GM21619 (cell line): ENCODE data around the gene CDH18.

ENCODE experiments used
- ATAC-seq: cut with Tn5 transposase; IDR thresholded peaks from one replicate; pipeline ENCODE4 v1.9.1; 2021; ENCODE audit not compliant: unreplicated experiment

The CDH18 gene

DNA sequence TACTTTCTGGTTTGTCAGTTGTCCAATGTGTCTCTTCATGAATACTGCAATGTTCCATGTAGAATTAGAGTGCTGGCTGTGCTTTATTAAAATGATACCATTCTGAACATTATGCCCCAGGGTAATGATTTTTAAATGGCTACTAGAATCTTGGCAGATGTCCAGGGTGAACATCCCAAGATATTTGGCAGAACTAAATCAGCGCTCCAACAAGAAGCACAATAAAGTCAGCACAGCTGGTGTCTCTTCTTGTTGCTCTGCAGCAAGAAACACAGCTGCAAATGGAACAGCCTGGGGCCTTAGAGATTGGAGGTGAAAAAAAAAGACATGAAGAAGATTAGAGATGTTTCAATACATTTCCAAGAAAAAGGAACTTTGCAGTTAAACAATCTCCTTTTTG lies 248.3 kb downstream of the CDH18 start:
- no peak for ATAC-seq

DNA sequence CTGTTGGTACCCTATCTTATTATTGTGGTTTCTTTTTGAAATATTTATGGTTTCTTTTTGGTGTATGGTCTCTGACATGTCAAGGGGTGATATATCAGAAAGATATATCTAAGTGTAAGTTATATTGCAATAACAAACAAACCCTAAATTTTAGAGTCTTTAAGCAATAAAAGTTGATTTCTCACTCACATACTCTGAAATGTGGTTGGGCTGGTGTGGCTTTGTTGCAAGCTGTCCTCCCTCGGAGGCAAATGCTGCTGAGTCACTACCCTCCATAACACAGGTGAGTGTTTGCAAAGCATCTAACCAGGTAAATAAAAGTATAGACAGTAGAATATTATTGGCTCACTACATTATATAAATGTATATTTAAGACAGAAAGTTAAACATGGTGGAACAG lies 253.2 kb downstream of the CDH18 start:
- no peak for ATAC-seq

DNA sequence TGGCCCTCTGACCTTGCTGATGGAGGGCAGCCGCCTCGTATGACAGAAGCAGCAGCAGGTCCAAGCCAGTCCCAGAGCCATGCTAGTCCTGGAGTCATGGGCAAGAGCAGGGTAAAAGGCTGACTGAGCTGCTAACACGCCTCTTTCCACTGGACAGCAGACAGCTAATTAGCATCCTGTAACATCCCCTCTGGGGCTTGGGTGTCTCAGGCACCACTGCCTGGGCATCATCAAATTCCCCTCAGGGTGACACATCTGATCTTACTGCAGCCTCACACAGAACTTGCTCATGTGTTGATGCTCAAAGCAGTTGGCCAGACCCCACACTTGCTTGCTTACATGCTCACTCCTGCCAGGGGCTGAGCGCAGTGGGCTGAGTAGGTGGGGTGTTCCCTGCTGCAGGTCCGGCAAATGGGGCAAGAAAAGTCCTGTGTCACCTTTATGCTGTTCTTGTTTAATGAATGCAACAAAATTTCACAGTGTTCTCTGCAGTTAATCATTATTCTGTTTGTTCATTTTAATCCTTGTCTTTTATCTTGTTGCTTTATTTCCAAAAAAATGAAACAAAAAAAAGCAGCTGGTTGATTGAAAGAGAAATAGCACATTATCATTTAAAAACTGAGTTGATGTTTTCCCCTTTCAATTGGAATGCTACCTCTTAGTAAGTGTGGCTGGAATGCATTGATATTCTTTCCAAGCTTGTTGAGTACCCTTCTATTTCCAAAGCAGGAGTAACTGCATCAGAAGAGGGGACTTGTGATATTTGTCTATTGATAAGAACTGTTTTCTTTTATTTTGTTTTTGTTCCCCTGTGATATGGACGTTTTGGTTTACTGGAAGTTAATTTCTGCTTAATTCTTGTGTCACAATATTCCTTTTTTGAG lies 254.1 kb downstream of the CDH18 start:
- ATAC-seq = no peak

DNA sequence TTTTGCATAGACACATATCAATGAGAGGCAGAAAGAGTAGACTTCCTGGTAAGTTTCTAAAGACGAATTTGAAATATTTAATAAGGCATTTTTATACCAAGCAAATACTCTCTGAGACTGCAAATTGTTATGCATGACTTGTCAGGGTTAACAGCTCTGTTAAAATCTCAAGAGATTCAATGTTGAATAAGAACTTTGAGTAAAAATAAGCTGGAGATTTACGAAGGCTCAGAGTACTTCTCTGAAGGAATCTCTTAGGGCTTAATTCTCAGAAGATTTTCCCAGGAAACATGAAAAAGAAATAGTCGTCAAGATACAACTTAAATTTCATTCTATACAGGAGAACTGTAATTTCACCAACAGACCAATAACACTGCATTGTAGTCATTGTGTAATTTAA lies 259.4 kb downstream of the CDH18 start:
- ATAC-seq = no peak

DNA sequence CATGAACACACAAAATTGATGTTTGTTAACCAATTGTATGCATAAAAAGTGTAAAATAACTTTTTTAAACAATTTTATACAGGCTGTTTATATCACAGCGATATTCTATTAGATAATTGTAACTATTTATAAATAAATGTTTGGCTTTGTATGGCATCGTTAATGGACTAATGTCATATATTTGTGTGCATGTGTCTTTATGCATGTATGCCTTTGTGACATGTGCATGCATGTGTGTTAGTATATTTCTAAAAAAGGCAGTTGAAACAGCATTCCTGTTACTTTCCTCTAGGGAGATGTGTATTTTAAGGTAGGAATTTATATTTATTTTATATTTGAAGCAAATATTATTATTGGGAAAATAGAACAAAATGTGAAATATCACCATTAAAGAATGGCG lies 268.9 kb downstream of the CDH18 start:
- no peak for ATAC-seq

DNA sequence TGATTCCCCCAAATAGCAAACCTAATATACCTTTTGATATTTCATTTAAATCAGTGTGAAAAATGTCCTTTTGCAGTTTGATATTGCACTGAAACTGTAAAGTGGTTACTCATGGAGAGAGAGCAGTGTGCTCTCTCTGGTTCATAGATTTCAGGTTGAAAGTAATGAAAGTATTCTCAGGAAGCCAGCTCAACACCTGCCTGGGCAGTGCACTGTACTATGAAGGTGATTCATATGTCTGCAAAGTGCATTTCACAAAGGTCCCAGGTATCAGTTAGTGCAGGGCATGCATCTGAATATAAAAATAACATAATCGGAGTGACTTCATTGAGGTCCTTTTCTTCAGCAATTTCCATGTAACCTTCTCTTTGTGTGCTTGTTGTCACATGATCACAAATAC lies 274.3 kb downstream of the CDH18 start:
- no peak for ATAC-seq

DNA sequence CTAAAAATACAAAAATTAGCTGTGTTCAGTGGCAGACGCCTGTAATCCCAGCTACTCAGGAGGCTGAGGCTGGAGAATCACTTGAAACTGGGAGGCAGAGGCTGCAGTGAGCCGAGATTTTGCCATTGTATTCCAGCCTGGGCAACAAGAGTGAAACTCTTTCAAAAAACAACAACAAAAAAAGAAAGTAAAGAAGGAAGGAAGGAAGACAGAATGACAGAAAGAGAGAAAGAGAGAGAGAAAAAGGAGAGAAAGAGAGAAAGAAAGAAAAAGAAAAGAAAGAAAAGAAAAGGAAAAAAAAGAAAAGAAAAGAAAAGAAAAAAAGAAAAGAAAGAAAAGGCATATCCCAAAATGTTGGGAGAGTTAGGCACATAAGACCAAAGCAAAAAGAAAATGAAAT lies 278.6 kb downstream of the CDH18 start:
- no peak for ATAC-seq

DNA sequence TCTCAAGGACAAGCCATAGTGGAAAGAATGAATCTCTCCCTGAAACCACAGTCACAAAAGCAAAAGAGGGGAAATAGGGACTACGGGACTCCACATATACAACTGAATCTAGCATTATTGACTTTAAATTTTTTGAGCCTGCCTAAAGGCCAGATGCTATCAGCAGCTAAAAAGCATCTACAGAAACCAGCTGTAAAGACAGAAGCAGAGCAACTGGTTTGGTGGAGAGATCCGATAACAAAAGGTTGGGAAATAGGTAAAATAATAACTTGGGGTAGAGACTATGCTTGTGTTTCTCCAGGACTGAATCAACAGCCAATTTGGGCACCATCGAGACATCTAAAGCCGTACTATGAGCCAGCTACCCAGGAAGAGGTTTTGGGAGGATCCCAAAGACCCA lies 281.2 kb downstream of the CDH18 start:
- ATAC-seq = no peak

DNA sequence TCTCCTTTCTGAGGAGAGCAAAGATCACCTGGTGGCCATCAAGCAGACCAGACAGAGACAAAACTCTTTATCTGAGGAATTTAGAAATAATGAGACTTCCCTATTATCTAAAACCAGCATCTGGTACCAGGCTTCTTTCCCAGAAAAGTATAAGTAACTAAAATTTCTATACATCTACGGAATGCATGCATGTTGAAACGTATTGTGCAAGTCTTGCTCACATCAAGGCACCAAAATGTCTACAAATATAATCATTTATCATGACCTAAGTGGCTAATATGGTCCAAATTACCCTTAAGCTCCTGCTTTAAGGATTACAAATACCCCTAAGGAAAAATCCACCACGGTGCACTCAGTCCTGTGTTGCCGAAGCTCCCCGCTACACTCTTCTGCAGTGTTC lies 286.3 kb downstream of the CDH18 start:
- no peak for ATAC-seq

DNA sequence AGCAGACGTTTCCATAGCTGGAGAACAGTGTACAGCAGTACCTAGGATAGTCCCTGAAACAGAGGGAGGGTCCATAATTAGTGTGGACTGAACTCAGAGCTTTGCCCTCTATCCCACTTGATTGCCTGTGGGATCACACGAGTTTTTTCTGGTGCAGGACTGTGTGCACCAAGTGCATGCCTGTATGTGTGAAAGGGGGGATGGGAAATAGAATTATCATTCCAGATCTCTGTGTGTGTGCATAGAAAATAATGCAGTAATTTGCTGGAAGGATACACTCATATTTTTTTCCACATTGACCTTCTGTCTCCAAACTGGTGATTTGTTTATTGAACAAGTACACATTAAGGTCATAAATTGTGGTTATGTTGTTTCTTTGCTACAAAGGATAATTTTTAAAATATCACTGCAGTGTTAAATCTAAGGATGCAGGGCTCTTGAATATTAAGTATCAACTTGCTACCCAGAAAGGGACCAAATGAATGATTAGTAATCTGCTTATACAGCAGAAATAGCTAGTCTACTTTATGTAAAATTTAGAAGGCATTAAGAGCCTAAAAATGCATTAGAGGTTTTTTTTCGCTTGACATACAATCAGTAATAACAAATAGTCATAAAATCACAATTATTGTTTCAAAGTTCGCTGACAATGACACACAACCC lies 292.9 kb downstream of the CDH18 start:
- ATAC-seq = no peak

DNA sequence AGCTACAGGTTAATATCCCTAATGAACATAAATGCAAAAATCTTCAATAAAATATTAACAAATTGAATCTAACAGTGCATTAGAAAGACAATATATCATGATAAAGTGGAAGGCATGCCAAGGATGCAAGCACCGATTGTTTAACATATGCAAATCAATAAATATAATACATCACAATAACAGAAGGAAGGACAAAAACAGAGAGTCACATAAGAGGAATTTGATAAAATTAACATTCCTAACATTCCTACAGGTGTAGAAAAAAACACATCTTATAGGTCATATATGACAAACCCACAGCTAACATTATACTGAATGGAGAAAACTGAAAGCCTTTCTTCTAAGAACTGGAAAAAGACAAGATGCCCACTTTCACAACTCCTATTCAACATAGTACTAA lies 297.0 kb downstream of the CDH18 start:
- no peak for ATAC-seq

DNA sequence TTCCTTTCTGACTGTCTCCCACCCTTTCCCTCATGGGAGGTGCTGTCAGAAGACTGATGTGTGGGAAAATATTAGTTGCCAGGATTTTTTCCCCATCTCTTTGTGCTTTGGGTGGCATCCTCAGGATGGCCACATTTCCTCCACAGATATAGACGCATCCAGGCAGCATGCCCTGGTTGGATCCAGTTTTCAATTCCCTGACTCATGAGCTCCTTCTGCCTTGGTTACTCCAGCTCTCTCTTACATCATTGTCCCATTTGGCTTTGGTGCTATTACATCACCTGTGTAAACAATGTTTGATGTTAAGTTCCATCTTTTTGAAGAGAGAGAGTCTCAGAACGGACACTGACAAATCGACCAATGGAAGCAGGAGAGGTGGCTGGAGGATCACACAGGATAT lies 302.5 kb downstream of the CDH18 start:
- no peak for ATAC-seq

DNA sequence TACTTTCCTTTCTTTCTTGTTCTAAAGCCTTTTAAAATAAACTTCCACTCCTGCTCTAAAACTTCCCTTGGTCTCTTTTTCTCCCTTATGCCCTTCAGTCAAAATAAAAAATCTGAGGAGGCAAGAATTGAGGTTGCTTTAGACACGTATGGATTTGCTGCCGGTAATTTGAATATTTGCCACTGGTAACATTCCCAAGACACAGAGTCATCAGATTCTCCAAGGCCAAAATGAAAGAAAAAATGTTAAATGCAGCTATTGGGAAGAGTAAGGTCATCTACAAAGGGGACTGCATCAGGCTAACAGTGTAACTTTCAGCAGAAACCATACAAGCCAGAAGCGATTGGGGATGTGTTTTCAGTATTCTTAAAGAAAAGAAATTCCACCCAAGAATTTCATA lies 311.1 kb downstream of the CDH18 start:
- no peak for ATAC-seq

DNA sequence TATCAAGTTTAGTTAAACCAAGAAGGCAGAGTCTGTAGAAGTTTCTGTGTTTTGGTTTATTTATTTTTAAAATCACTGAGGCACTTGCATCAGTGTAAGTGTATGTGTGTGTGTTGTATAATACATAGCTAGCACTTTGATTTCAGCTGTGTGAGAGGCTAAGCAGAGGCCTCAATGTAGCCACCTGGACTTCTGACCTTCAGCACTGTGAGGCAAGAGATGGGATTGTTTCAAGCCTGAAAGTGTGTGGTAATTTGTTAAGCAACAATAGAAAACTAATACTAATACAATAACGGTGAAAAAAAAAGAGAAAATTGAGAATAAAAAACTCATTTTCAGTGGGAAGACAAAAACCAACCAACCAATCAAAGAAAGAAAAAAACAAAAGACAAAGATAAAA lies 327.3 kb downstream of the CDH18 start:
- ATAC-seq = no peak

DNA sequence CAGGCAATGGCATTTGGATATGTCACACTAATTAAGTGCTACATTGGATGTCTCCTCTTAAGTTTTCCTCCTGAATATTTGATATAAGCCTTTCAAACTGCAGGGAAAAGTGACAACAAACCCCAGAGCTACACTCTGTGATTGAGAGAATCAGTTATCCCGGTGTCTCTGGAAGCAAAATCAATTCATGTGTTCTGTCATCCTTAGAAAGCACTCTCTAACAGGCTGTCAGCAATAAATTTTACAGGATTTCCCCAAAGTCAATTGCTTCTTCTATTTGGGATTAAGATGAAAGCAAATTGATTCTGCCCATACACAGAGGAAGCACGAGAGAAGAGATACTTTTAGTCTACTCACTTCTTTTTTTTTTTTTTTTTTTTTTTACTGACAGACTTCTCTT lies 332.4 kb downstream of the CDH18 start:
- no peak for ATAC-seq

DNA sequence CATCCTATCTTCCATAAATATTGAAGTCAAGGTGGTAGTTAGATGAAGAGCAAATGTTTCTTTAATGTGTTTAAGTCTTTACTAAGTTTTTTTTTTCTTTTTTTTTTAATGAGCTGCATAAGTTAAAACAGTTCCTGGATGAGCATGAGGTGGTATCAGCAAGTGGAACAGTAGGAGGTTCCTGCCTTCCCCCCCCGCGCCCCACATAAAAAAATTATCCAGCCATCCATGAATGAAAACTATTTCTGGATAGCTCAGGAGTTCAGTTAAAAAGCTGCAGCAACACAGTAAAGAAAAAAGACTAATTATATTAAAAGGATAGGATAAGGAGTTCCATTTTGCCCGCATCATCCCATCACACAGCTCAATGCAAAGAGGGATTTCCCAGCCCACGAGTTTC lies 349.5 kb downstream of the CDH18 start:
- no peak for ATAC-seq

DNA sequence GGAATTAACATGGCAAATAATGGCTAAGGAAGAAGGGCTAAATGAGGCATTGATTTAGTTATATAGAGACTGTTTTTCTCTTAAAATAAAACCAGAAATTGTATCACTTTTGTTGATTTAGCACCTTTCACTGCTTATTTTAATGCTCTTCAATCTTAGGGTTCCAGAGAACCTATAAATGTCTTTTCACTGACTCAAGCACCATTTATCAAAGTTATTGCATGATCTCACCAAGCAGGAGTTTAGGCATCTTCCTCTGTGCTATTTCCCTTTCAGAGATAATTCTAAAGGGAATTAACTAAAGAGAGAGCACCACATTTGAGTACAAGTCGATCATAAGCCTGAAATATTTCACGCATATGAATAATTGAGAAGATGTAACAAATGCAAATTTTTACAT lies 357.1 kb downstream of the CDH18 start:
- ATAC-seq = no peak

DNA sequence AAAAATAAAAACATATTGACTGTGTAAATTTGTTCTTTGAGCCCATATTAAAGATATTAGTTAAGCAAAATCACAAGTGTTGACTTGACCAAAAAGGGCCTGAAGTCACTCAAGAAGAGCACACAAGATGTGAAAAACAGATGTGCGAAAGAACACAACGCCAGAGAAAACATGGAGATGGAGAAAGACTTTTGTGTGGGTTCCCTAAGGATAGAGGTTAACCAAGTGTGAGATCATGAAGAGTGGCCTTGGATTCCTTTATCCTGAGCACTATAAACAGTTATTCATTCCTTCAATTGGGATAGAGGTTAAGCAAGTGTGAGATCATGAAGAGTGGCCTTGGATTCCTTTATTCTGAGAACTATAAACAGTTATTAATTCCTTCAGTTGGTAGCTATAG lies 361.8 kb downstream of the CDH18 start:
- no peak for ATAC-seq

DNA sequence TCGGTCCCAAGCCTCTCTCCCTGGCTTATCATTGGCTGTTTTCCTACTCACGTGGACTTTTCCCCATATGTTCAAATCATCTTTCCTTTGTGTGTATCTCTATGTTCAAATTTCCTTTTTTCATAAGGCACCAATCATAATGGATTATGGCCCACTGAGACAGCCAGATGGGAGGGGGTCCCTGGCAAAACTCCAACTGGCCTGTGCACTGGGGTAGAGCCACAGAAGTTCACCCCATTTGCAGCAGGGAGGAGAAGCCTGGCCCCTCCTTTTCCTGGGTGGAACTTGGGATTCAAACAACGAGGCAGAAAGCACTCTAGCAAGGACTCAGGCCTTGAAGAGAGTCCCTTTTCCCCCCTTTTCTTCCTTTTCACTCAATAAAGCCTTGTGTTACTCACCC lies 362.4 kb downstream of the CDH18 start:
- no peak for ATAC-seq

DNA sequence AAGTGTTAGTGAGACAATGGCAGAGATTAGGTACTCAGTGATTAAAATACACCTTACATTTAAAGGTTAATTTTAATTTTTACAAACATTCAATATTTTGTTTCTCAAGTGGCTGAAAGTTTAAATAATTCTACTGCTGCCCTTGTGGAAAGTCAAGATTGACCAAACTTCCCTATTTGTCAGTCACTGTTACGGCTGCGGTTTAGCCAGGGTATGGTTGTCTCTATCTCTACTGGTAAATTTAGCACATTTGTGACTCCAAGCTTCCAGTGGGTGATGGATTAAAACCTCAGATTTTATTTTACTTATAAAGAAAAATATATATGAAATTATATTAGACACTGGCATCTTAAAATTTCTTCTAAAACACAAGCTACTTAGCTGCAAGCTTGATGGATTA lies 368.4 kb downstream of the CDH18 start:
- ATAC-seq = no peak

DNA sequence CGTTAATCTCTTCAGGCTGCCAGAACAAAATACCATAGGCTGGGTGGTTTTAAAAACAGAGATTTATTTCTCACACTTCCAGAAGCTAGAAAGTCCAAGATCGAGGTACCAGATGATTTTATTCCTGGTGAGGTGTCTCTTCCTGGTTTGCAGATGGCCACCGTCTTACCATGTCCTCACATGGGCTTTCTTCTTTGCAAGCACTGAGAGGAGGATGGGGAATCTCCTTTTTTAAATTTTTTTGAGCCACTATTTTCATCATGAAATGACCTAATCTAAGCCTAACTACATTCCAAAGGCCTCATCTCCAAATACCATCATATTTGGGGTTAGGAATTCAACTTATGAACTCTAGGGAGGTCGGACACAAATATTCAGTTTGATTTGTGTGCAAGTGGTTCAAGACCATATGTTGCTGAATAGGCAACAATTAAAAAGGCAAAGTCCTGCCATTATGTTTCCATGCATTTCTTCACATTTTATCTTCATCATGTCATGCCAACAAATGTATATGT lies 371.2 kb downstream of the CDH18 start:
- no peak for ATAC-seq

DNA sequence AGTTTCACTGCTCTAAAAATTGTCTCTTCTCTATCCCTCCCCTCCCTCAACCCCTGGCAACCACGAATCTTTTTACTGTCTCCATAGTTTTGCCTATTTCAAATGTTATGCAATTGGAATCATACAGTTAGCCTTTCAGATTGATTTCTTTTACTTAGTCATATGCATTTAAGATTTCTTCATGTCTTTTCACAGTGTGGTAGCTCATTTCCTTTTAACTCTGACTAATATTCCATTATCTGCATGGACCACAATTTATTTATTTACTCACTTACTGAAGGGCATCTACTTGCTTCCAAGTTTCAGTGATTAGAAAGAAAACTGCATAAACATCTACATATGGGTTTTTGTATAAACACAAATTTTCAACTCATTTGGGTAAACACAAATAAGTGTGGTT lies 372.3 kb downstream of the CDH18 start:
- ATAC-seq = no peak

DNA sequence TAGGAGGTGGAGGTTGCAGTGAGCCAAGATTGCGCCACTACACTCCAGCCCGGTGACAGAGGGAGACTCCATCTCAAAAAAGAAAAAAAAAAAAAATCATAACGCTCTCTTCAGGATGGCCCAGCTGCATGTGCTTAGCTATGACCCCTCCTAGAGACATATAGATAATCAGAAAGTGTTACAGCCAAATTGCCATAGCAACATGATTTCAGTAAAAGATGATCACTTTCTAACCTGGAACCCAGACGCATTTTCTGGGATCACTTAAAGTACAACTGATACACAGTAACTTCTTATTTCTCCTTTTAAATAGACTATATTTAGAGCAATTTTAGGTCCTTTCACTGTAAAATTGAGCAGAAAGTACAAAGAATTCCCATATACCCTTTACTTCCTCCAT lies 372.9 kb downstream of the CDH18 start:
- ATAC-seq = no peak
